Neuronal stem cell (in vitro differentiated cells): ENCODE data around the gene IGF2R.

Experiments used
- DNase-seq: peaks from one replicate; pipeline ENCODE4 v3.0.0-alpha.2; 2013; ENCODE audit warnings: low spot score
- H2AFZ ChIP-seq: one replicate; pipeline ENCODE4 v1.6.1; 2013; ENCODE audit warnings: mild to moderate bottlenecking, low read length, inconsistent platforms
- H2AK5ac ChIP-seq: 2 replicates; pipeline ENCODE4 v1.6.1; 2013; ENCODE audit warnings: low read depth, mild to moderate bottlenecking, inconsistent platforms, low read length, moderate library complexity, mixed read lengths
- H2BK120ac ChIP-seq: 2 replicates; pipeline ENCODE4 v1.6.1; 2013; ENCODE audit warnings: low read depth, mild to moderate bottlenecking, inconsistent platforms, low read length, moderate library complexity, mixed read lengths
- H2BK12ac ChIP-seq: one replicate; pipeline ENCODE4 v1.6.1; 2013; ENCODE audit warnings: low read length, inconsistent platforms
- H2BK15ac ChIP-seq: 2 replicates; pipeline ENCODE4 v1.6.1; 2013; ENCODE audit warnings: mild to moderate bottlenecking, low read length, inconsistent platforms, mixed read lengths
- H2BK5ac ChIP-seq: one replicate; pipeline ENCODE4 v1.6.1; 2013; ENCODE audit warnings: inconsistent platforms, mild to moderate bottlenecking, low read length, moderate library complexity
- H3K14ac ChIP-seq: one replicate; pipeline ENCODE4 v1.6.1; 2013; ENCODE audit warnings: low read length, inconsistent platforms
- H3K18ac ChIP-seq: 2 replicates; pipeline ENCODE4 v1.6.1; 2013; ENCODE audit warnings: low read length, inconsistent platforms
- H3K23ac ChIP-seq: 2 replicates; pipeline ENCODE4 v1.6.1; 2013; ENCODE audit warnings: low read depth, mild to moderate bottlenecking, mixed read lengths, low read length, inconsistent platforms; ENCODE audit not compliant: poor library complexity
- H3K27ac ChIP-seq: replicated peaks from 3 replicates; pipeline ENCODE4 v1.5.1; 2013; ENCODE audit warnings: low read length, inconsistent platforms
- H3K27me3 ChIP-seq, 3 experiments: 2 replicates each; pipeline ENCODE4 v1.6.1; 2013; ENCODE audit warnings: low read length in 3 of 3, mild to moderate bottlenecking in 2 of 3, inconsistent platforms in 1 of 3, low read depth in 1 of 3, mixed read lengths in 1 of 3, moderate library complexity in 1 of 3; ENCODE audit not compliant: control insufficient read depth in 3 of 3, insufficient read depth in 3 of 3
- H3K36me3 ChIP-seq, 2 donors: replicated peaks in 1 of 2; 2 replicates each; pipeline ENCODE4 v1.6.1; 2013; ENCODE audit warnings: low read length in 2 of 2; ENCODE audit not compliant: control insufficient read depth in 2 of 2, insufficient read depth in 2 of 2
- H3K4ac ChIP-seq: 2 replicates; pipeline ENCODE4 v1.6.1; 2013; ENCODE audit warnings: inconsistent platforms, mild to moderate bottlenecking, low read length, moderate library complexity
- H3K4me1 ChIP-seq, 2 donors: 1 replicate in 1 of 2; 2 replicates in 1 of 2; pipeline ENCODE4 v1.6.1; 2013; ENCODE audit warnings: low read length in 2 of 2, low read depth in 1 of 2; ENCODE audit not compliant: control insufficient read depth in 2 of 2, insufficient read depth in 1 of 2
- H3K4me2 ChIP-seq: one replicate; pipeline ENCODE4 v1.6.1; 2013; ENCODE audit warnings: mild to moderate bottlenecking, low read length, inconsistent platforms; ENCODE audit not compliant: insufficient read depth, poor library complexity, severe bottlenecking
- H3K4me3 ChIP-seq, 2 donors: 2 replicates each; pipeline ENCODE4 v1.5.1; 2013; ENCODE audit warnings: low read length in 2 of 2, mild to moderate bottlenecking in 2 of 2, inconsistent platforms in 1 of 2, moderate library complexity in 1 of 2
- H3K79me1 ChIP-seq: one replicate; pipeline ENCODE4 v1.6.1; 2013; ENCODE audit warnings: low read depth, mild to moderate bottlenecking, inconsistent platforms, low read length, moderate library complexity
- H3K9ac ChIP-seq: one replicate; pipeline ENCODE4 v1.6.1; 2013; ENCODE audit warnings: mild to moderate bottlenecking, low read depth, low read length, inconsistent platforms; ENCODE audit not compliant: poor library complexity
- H3K9me3 ChIP-seq, 2 donors: replicated peaks in 1 of 2; 2 replicates each; pipeline versions ENCODE3 to v1.6.1; 2013; ENCODE audit warnings: low read length in 2 of 2, mild to moderate bottlenecking in 2 of 2, inconsistent platforms in 1 of 2, low read depth in 1 of 2, mixed read lengths in 1 of 2, moderate library complexity in 1 of 2; ENCODE audit not compliant: control insufficient read depth in 2 of 2, insufficient read depth in 1 of 2
- H4K8ac ChIP-seq: one replicate; pipeline ENCODE4 v1.6.1; 2013; ENCODE audit warnings: low read depth, mild to moderate bottlenecking, inconsistent platforms, low read length, moderate library complexity
- H4K91ac ChIP-seq: one replicate; pipeline ENCODE4 v1.6.1; 2013; ENCODE audit warnings: low read length, low read depth, mild to moderate bottlenecking, inconsistent platforms; ENCODE audit not compliant: poor library complexity
- WGBS, 2 donors: extraction: QIAGEN DNeasy Blood & Tissue Kit; methylation state at CpG; one replicate each; pipeline ENCODE4 v1.1.7; 2013; ENCODE audit warnings: missing lambda C conversion rate in 2 of 2, mixed read lengths in 1 of 2; ENCODE audit not compliant: insufficient read length in 2 of 2, insufficient replicate concordance in 1 of 2; ENCODE audit errors: extremely low coverage in 2 of 2; 5-methylcytosine and 5-hydroxymethylcytosine counted together

Gene IGF2R

GRCh38 chr6:159963111-159963510 lies 5.8 kb upstream of the IGF2R start:
- Histone ChIP-seq H3K9me3 (peaks cover 0 to 2% of the 10 kb centered on the region in 2 donors), H2BK15ac (no peak overlapping the region), H3K79me1 (no peaks in the 10 kb centered on the region), H3K9ac (no peak overlapping the region), H3K14ac (no peak overlapping the region), H4K8ac (no peak overlapping the region), H4K91ac (no peak overlapping the region), H2BK5ac (no peak overlapping the region), H2AK5ac (no peak overlapping the region), H3K4me3 (no peak overlapping the region), H3K27ac (no peak overlapping the region), H2AFZ (no peak overlapping the region), H3K4me1 (peaks cover 0 to 1% of the 10 kb centered on the region in 2 donors), H3K4me2 (no peak overlapping the region), H3K36me3 (no peaks in the 10 kb centered on the region), H2BK120ac (no peak overlapping the region), H3K4ac (no peak overlapping the region), H3K23ac (no peak overlapping the region), H3K27me3 (peaks cover 0 to 43% (median 2%) of the 10 kb centered on the region in 3 experiments), H3K18ac (no peak overlapping the region), H2BK12ac (no peak overlapping the region)
- no CpG with 5 or more reads among the region's 3 CpGs for WGBS, 2 donors
- no peak for DNase-seq

- Histone ChIP-seq H3K9ac (no peak overlapping the region), H2BK120ac (no peak overlapping the region), H4K8ac (no peak overlapping the region), H3K18ac (no peak overlapping the region), H2AK5ac (no peak overlapping the region), H2BK5ac (no peak overlapping the region), H3K27ac (no peak overlapping the region), H3K4me1 (peaks cover 0 to 3% of the 10 kb centered on the region in 2 donors), H3K4me3 (no peak overlapping the region), H3K36me3 (no peaks in the 10 kb centered on the region), H3K4me2 (no peak overlapping the region), H3K14ac (no peak overlapping the region), H3K9me3 (peaks cover 0 to 2% of the 10 kb centered on the region in 2 donors), H2BK12ac (no peak overlapping the region), H4K91ac (no peak overlapping the region), H3K27me3 (peaks cover 0 to 43% (median 2%) of the 10 kb centered on the region in 3 experiments), H3K79me1 (peaks cover 1% of the 10 kb centered on the region), H2AFZ (no peak overlapping the region), H3K23ac (no peak overlapping the region), H2BK15ac (no peak overlapping the region), H3K4ac (no peak overlapping the region)
- WGBS, 2 donors: no CpG with 5 or more reads among the region's 2 CpGs
- no peak for DNase-seq
Measured at GRCh38 chr6:159964046-159964445, 4.8 kb upstream of the IGF2R start.

GRCh38 chr6:159966339-159966738 lies 2.5 kb upstream of the IGF2R start:
- Histone ChIP-seq H2BK12ac (no peak overlapping the region), H3K9me3 (peaks cover 0 to 2% of the 10 kb centered on the region in 2 donors), H3K14ac (no peak overlapping the region), H3K18ac (no peak overlapping the region), H4K91ac (no peak overlapping the region), H3K36me3 (peaks cover 0 to 4% of the 10 kb centered on the region in 2 donors), H3K79me1 (peaks cover 6% of the 10 kb centered on the region), H3K9ac (no peak overlapping the region), H3K27me3 (peaks cover 0 to 37% (median 2%) of the 10 kb centered on the region in 3 experiments), H3K4me3 (no peak overlapping the region), H3K27ac (no peak overlapping the region), H3K4ac (no peak overlapping the region), H2BK5ac (no peak overlapping the region), H3K4me2 (no peak overlapping the region), H3K23ac (no peak overlapping the region), H2AFZ (no peak overlapping the region), H2BK120ac (no peak overlapping the region), H3K4me1 (peaks cover 3 to 7% of the 10 kb centered on the region in 2 donors), H2AK5ac (no peak overlapping the region), H2BK15ac (no peak overlapping the region), H4K8ac (no peak overlapping the region)
- DNase-seq: no peak
- WGBS, 2 donors: no CpG with 5 or more reads among the region's 4 CpGs

DNA sequence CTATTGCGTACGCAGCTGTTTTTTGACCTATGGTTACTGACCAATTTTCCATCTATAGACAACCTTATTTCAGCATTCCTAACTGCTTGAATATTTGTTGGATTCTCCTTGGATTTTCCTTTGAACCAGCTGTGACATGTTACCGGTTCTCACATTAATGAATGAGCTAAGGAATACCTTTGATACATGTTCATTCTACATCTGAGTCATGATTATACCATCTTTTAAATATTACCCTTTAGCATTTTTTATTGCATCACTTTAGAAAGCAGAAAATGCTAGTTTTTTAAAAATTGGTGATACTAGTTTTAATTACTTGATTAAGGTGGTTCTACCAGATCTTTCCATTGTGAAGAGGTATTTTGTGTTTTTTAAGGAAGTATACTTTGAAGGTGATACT lies 1.9 kb upstream of the IGF2R start:
- DNase-seq: no peak
- WGBS, 2 donors: no CpG with 5 or more reads among the region's 3 CpGs
- peaks cover 0 to 34% (median 0%) of the 10 kb centered on the region in 3 experiments for H3K27me3 ChIP-seq

More for the DNA sequence above, 1.9 kb upstream of the IGF2R start:
- H3K4me2 ChIP-seq: no peak overlapping the region
- H2AFZ ChIP-seq: no peak overlapping the region
- H2BK120ac ChIP-seq: no peak overlapping the region
- H3K79me1 ChIP-seq: peaks cover 8% of the 10 kb centered on the region
- H2BK12ac ChIP-seq: no peak overlapping the region
- H3K4me1 ChIP-seq: peaks cover 3 to 7% of the 10 kb centered on the region in 2 donors
- no peaks in the 10 kb centered on the region for H3K9me3 ChIP-seq
- no peak overlapping the region for H3K18ac ChIP-seq
- H2BK5ac ChIP-seq: no peak overlapping the region
- H2AK5ac ChIP-seq: no peak overlapping the region
- no peak overlapping the region for H3K23ac ChIP-seq
- no peak overlapping the region for H3K4ac ChIP-seq
- no peak overlapping the region for H3K4me3 ChIP-seq
- H3K14ac ChIP-seq: no peak overlapping the region
- no peak overlapping the region for H2BK15ac ChIP-seq
- no peak overlapping the region for H3K9ac ChIP-seq
- H3K36me3 ChIP-seq: peaks cover 0 to 7% of the 10 kb centered on the region in 2 donors
- no peak overlapping the region for H4K8ac ChIP-seq
- H3K27ac ChIP-seq: no peak overlapping the region
- H4K91ac ChIP-seq: no peak overlapping the region
